Heart left ventricle (tissue), 16 donors: Measurements from ENCODE around the gene COL15A1. TPM values are rescaled to one million over a fixed set of nuclear protein-coding genes. Genes with fewer than 3 reads are reported as not detected.

Experiments used
- ATAC-seq, 4 donors: fragments of 200-7000 bp; cut with Tn5 transposase; one replicate each; pipeline ENCODE4 v1.9.1; 2020 to 2022; ENCODE audit warnings: moderate library complexity in 4 of 4, mild to moderate bottlenecking in 3 of 4, moderate number of reproducible peaks in 1 of 4
- DNase-seq, 5 donors: peaks; one replicate each; pipeline ENCODE4 v3.0.0-alpha.2; 2020
- H3K27ac ChIP-seq, 12 donors: fragments of 200-600 bp; sonication (generic) in 4 of 12; one replicate each; pipeline versions ENCODE4 v1.5.0 to v1.8.0; 2016 to 2022; ENCODE audit warnings: mild to moderate bottlenecking in 2 of 12
- H3K27me3 ChIP-seq, 9 donors: fragments of 200-600 bp; sonication (generic) in 2 of 9; one replicate each; pipeline versions ENCODE4 v1.5.1 to v1.8.0; 2016 to 2022; ENCODE audit warnings: mild to moderate bottlenecking in 3 of 9
- H3K36me3 ChIP-seq, 9 donors: fragments of 200-600 bp; sonication (generic) in 2 of 9; one replicate each; pipeline versions ENCODE4 v1.5.0 to v1.8.0; 2018 to 2022; ENCODE audit warnings: mild to moderate bottlenecking in 2 of 9
- H3K4me1 ChIP-seq, 12 donors: fragments of 200-600 bp; sonication (generic) in 4 of 12; one replicate each; pipeline versions ENCODE4 v1.5.0 to v1.8.0; 2016 to 2022; ENCODE audit warnings: mild to moderate bottlenecking in 3 of 12
- H3K4me3 ChIP-seq, 12 donors: fragments of 200-600 bp; sonication (generic) in 4 of 12; one replicate each; pipeline versions ENCODE4 v1.5.0 to v1.8.0; 2017 to 2022; ENCODE audit warnings: mild to moderate bottlenecking in 9 of 12, moderate library complexity in 4 of 12
- H3K9me3 ChIP-seq, 12 donors: fragments of 200-600 bp; sonication (generic) in 4 of 12; one replicate each; pipeline versions ENCODE4 v1.5.0 to v1.8.0; 2016 to 2022; ENCODE audit warnings: mild to moderate bottlenecking in 1 of 12
- CTCF ChIP-seq, 12 donors: fragments of 200-600 bp; sonication (generic) in 4 of 12; IDR thresholded peaks; one replicate each; pipeline versions ENCODE4 v1.5.0 to v1.8.0; 2018 to 2022; ENCODE audit warnings: antibody characterized with exemption in 12 of 12, mild to moderate bottlenecking in 5 of 12
- POLR2A ChIP-seq, 2 donors: fragments of 450-650 bp; IDR thresholded peaks; one replicate each; pipeline ENCODE4 v1.6.1; 2017; ENCODE audit warnings: antibody characterized with exemption in 2 of 2, mild to moderate bottlenecking in 2 of 2, moderate library complexity in 2 of 2
- WGBS, 4 donors: extraction: QIAGEN DNeasy Blood & Tissue Kit in 2 of 4; methylation state at CpG; one replicate each; pipeline versions ENCODE4 v1.1.5 to v1.1.7; 2013 to 2018; 5-methylcytosine and 5-hydroxymethylcytosine counted together
- intact Hi-C, 10 donors: fragments of 100-400 bp; cut with DNase I; formaldehyde crosslinking; loops; one replicate each; pipeline versions ENCODE4 v1.11.1 to v1.14.2; 2022
- polyA plus RNA-seq, 2 donors: library from polyadenylated mRNA; stranded (reverse); fragments of 200-250 nt; gene quantifications; one replicate each; pipeline ENCODE4 v1.2.3, GENCODE V29; 2013
- total RNA-seq, 9 donors: library from RNA; depleted of rRNA in 2 of 9; stranded (reverse); fragments of >200 nt in 2 of 9; fragmentation: NEBNext Ultra II Directional in 3 of 9; extraction: Animal tissue kit (Norgen Biotek cat#: 25700) in 3 of 9; gene quantifications; one replicate each; pipeline versions ENCODE4 v1.1.0 to v1.2.4, GENCODE V29; 2016 to 2023
- donor health status: ischemic (EF 13 %, LVEDD 7.1; RV severe dilation, severe dysfunction).
- donor health status: healthy with polysubstance abuse.
- donor health status: DM: no; HTN: yes; CAD: no.
- donor health status: DM: no; HTN: no; CAD: no.
- donor health status: ischemic (EF 25% LVEDD 6.9; RV normal size, moderate dysfunction).
- donor health status: ischemic (EF 25% LVEDD 5.7; RV mildly dilated, moderate dysfunction).
- donor health status: healthy.
- donor health status: DM: yes; HTN: yes; CAD: no.
- donor health status: ischemic (EF 35%, LVEDD 5.7; RV mildly dilated, moderate dysfunction).
- donor health status: nonischemic (EF 11% LVEDD 7.7; RV severe dilation, severe dysfunction).
- donor health status: DM: yes; HTN: yes; CAD: no.
- donor health status: PGD.
- donor health status: ischemic (EF 29% LVEDD 5.4; RV normal size, mild dysfunction).
- donor health status: nonischemic (EF 23%, LVEDD 6.1; RV moderate dilation, normal function).

COL15A1 gene
- total and polyA plus RNA-seq, 11 donors: 12.4 to 81.0 (median 38.8) TPM

- Histone ChIP-seq H3K4me3 (peak overlapping the region; percentile 46 to 89 (median 76)), H3K36me3 (peaks cover 0 to 6% (median 0%) of the 10 kb centered on the region in 9 donors), H3K9me3 (no peaks in the 10 kb centered on the region), H3K27me3 (peaks cover 0 to 44% (median 0%) of the 10 kb centered on the region in 9 donors), H3K4me1 (peaks cover 3 to 67% (median 33%) of the 10 kb centered on the region in 12 donors), H3K27ac (peak overlapping the region; percentile 24 to 93 (median 84))
- WGBS, 4 donors: 42 to 63% (median 48%) methylated on average over 12 to 15 of the region's 15 CpGs
- ATAC-seq (peak in 3 of 4 donors; percentile 39 to 49 (median 48)), DNase-seq (peak in 1 of 5 donors; percentile 41)
- intact Hi-C loops: loop anchor here in 2 of 10 donors (5.0 kb wide), 2 partner anchors 41 to 56 kb away; no protein-coding TSS in a partner anchor
- TF ChIP-seq POLR2A (IDR thresholded peaks at IDR 0.05): peak in 1 of 2 donors; percentile 11
- TF ChIP-seq CTCF (IDR thresholded peaks at IDR 0.05): no peak
These were observed 613 bp upstream of the COL15A1 start for GRCh38 chr9:98942906-98943681.

GRCh38 chr9:98944057-98944733 lies 488 bp downstream of the COL15A1 start:
- DNase-seq (peak in 3 of 5 donors; percentile 44 to 68 (median 61)), ATAC-seq (peak in 3 of 4 donors; percentile 54 to 59 (median 57))
- TF ChIP-seq POLR2A (IDR thresholded peaks at IDR 0.05) (no peak), CTCF (IDR thresholded peaks at IDR 0.05) (no peak)
- intact Hi-C loops: loop anchor here in 2 of 10 donors (2.0 to 5.0 kb wide), 3 partner anchors 31 to 57 kb away; no protein-coding TSS in a partner anchor
- Histone ChIP-seq H3K4me3 (peak overlapping the region; percentile 46 to 89 (median 76)), H3K27me3 (peaks cover 0 to 44% (median 0%) of the 10 kb centered on the region in 9 donors), H3K9me3 (no peaks in the 10 kb centered on the region), H3K4me1 (peaks cover 3 to 61% (median 29%) of the 10 kb centered on the region in 12 donors), H3K27ac (peak overlapping the region; percentile 24 to 93 (median 84)), H3K36me3 (peaks cover 0 to 7% (median 0%) of the 10 kb centered on the region in 9 donors)
- WGBS, 4 donors: 2 to 5% (median 2%) methylated on average over 25 to 46 of the region's 46 CpGs

GRCh38 chr9:98944734-98945074 lies 997 bp downstream of the COL15A1 start:
- Histone ChIP-seq H3K9me3 (no peaks in the 10 kb centered on the region), H3K27me3 (peaks cover 0 to 44% (median 0%) of the 10 kb centered on the region in 9 donors), H3K27ac (peak overlapping the region; percentile 24 to 93 (median 84)), H3K36me3 (peaks cover 0 to 11% (median 0%) of the 10 kb centered on the region in 9 donors), H3K4me1 (peaks cover 0 to 56% (median 24%) of the 10 kb centered on the region in 12 donors), H3K4me3 (peak overlapping the region; percentile 46 to 89 (median 76))
- ATAC-seq (no peak), DNase-seq (no peak)
- 24 to 31% (median 26%) methylated on average over 9 of the region's 9 CpGs for WGBS, 4 donors
- TF ChIP-seq POLR2A (IDR thresholded peaks at IDR 0.05): no peak
- no peak for TF ChIP-seq CTCF (IDR thresholded peaks at IDR 0.05)
- intact Hi-C loops: loop anchor here in 2 of 10 donors (2.0 to 5.0 kb wide), 3 partner anchors 30 to 57 kb away; no protein-coding TSS in a partner anchor

GRCh38 chr9:98949565-98949964 lies 5.9 kb downstream of the COL15A1 start:
- H3K36me3 ChIP-seq: peaks cover 0 to 13% (median 0%) of the 10 kb centered on the region in 9 donors
- peaks cover 0 to 19% (median 0%) of the 10 kb centered on the region in 9 donors for H3K27me3 ChIP-seq
- intact Hi-C loops: no loop called here
- H3K9me3 ChIP-seq: no peaks in the 10 kb centered on the region
- no peak overlapping the region for H3K4me3 ChIP-seq
- H3K4me1 ChIP-seq: peaks cover 0 to 35% (median 9%) of the 10 kb centered on the region in 12 donors
- TF ChIP-seq POLR2A (IDR thresholded peaks at IDR 0.05): no peak
- TF ChIP-seq CTCF (IDR thresholded peaks at IDR 0.05): no peak
- DNase-seq (no peak), ATAC-seq (no peak)
- no peak overlapping the region for H3K27ac ChIP-seq
